ENCODE results near the gene TPBGL.

GRCh38 chr11:75214843-75215242 lies 25.7 kb upstream of the TPBGL start:
- TF ChIP-seq, protein P1, sequence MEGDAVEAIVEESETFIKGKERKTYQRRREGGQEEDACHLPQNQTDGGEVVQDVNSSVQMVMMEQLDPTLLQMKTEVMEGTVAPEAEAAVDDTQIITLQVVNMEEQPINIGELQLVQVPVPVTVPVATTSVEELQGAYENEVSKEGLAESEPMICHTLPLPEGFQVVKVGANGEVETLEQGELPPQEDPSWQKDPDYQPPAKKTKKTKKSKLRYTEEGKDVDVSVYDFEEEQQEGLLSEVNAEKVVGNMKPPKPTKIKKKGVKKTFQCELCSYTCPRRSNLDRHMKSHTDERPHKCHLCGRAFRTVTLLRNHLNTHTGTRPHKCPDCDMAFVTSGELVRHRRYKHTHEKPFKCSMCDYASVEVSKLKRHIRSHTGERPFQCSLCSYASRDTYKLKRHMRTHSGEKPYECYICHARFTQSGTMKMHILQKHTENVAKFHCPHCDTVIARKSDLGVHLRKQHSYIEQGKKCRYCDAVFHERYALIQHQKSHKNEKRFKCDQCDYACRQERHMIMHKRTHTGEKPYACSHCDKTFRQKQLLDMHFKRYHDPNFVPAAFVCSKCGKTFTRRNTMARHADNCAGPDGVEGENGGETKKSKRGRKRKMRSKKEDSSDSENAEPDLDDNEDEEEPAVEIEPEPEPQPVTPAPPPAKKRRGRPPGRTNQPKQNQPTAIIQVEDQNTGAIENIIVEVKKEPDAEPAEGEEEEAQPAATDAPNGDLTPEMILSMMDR (IDR thresholded peaks at IDR 0.05) = no peak
- TF ChIP-seq POLR2A (IDR thresholded peaks at IDR 0.05) = no peak
